GM11168 (cell line): Measurements from ENCODE around the gene IFTAP.

ENCODE experiments used
- in situ Hi-C: fragments of 300-500 bp; cut with MboI; formaldehyde crosslinking; loops from one replicate; pipeline ENCODE4 v1.12.0; 2022; ENCODE audit warnings: low sequenced_read_pairs; ENCODE audit not compliant: unreplicated experiment

Gene IFTAP

DNA sequence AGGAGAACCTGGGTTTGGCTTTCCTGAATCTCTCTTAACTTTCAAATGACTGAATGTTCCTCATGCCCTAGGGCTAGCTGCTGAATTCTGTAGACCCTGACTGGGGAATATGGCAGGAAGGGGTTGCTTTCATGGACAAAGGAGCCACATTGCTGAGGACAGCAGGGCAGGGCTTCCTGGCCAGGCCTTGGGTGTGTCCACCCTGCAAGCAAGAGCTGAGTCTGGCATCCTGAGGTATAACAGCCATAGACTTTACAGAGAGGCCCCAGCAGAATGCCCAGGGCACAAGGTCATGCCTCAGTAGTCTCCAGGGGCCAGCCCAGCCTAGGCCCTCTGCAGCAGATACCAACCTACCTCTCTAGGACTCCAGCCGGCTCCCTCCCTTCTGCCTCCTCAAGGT lies 105.9 kb downstream of the IFTAP start:
- in situ Hi-C loops, result loop anchor here (5.0 kb wide), 1 partner anchor 42 kb away; no protein-coding TSS in a partner anchor

DNA sequence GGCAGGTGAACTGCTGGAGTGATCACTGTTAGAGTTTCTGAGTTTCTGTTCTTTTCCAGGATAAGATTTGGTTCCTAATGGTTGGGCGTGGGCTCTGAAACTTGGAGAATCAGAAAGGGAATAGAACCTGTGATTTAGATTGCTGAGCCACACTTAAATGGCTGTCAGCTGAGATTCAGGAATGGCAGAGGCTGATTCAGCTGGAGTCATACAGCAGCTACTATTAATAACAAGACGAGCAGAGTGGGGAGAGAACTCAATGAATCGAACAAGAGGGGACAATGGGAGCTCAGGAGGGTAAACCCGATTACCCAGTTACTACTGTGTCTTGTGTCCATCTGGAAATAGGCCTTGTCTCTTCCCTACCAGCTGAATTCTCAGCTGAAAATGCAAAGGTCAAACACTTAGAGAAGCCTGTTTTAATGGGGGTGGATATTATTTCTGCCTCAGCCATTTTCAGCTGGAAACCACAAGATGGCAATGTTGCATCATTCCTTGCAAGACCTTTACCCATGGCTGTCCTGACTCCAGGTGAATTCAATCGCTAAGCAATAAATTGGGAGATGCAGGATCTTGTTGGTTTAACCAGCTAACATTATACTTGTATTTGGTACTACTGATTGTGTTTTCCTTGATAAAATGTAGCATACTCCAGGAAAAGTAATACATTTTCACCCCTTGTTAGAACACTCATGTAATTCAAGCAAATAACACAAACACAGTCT lies 108.2 kb downstream of the IFTAP start:
- in situ Hi-C loops, result loop anchor here (5.0 kb wide), 1 partner anchor 40 kb away; no protein-coding TSS in a partner anchor

DNA sequence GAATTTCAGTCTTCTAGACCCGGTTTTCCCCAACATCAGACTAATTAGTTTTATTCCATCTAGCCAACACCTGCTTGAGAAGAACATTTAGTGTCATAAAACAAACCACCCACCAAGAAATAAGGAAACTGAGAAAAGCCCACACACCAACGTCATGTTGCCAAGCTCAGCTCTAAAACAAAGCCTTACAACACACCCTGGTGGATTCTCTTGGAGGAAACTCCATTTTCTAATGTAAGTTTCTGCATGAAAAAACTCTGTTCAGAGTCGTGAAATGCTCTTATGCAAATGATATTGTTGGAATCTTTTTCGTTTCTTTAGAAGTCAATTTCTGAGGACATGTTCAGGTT lies 108.7 kb downstream of the IFTAP start:
- in situ Hi-C loops, result loop anchor here (5.0 kb wide), 1 partner anchor 39 kb away; no protein-coding TSS in a partner anchor
